ACHN (cell line): Measurements from ENCODE around the gene ARAP3.
A peak's percentile ranks its signal among the peaks of the same experiment; 100 is the strongest.

ENCODE experiments used
- DNase-seq: peaks from one replicate; pipeline ENCODE4 v3.0.0-alpha.2; 2015
- in situ Hi-C: cut with HindIII; loops from 2 replicates; pipeline ENCODE4 v1.10.0; 2017; ENCODE audit warnings: low sequenced_read_pairs, low pct_ligation_motif_present, low pct_unique_long_range_greater_than_20kb

The ARAP3 gene

DNA sequence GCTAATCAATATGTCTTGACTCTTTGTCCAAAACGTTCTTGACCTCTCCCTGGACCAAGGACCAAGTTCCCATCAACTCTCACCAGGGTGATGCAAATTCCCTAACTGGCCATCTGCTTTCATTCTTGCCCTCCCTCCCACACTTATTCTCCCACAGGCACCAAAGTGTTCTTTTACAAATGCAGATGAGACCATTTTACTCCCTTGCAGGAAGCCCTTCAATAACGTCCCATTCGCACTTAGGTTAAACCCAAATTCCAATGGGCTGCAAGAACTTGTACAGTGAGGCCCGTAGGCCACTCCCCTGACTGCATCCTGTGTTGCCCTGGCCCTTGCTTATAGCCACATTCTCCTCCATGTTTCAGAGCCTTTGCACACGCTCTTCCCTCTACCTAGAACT is 7.3 kb downstream of the ARAP3 start:
- DNase-seq, result no peak
- in situ Hi-C loops, result no loop called here

- in situ Hi-C loops, result no loop called here
- DNase-seq, result no peak
Measured at GRCh38 chr5:141672841-141673813, 8.9 kb downstream of the ARAP3 start.

- in situ Hi-C loops, result no loop called here
- no peak for DNase-seq
Measured at GRCh38 chr5:141672071-141672840, 9.8 kb downstream of the ARAP3 start.

- in situ Hi-C loops, result no loop called here
- no peak for DNase-seq
Measured at GRCh38 chr5:141669520-141669919, 12.5 kb downstream of the ARAP3 start.

GRCh38 chr5:141668601-141669265 is 13.3 kb downstream of the ARAP3 start:
- in situ Hi-C loops, result no loop called here

DNA sequence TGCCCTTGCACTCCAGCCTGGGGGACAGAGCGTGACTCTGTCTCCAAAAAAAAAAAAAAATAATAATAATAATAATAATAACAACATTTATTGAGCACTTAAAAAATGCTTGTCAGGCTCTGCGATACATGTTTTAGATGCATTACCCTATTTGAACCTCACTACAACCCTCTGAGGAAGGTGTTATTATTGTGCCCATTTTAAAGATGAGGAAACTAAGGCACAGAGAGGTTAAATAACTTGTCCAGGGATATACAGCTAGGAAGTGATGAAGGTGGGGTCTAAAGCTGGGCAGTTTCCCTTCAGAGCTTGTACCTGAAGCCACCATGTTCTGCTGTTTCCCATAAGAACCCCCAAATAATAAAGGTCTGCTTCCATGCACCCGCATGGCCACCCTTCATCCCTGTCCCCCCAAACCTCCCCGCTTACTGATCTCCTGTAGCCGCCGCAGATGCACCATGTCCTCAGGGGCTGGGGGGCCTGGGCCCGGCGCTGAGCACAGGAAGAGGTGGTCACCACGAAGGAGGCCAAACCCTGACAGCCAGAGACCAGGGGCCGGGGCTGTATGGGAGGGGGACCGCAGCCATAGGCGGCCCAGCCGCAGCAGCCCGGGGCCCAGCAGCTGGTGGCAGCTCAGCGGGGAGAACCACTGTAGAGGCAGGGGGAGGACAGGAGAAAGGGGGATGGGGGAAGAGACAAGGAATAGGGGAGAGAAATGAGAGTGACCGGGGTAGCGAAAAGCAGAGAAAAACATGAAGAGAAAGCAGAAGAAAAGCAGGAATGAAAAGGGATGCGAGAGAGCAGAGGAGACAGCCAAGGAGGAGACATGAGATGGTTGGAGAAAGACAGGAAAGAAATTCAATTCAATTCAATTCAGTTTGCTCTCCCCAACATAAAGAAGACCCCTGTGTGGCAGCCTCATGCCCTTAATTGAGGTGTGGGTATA is 15.8 kb downstream of the ARAP3 start:
- in situ Hi-C loops, result no loop called here
- DNase-seq, result no peak

More at GRCh38 chr5:141668601-141669265, 13.3 kb downstream of the ARAP3 start:
- DNase-seq, result no peak

- DNase-seq, result peak; percentile 67
Measured at GRCh38 chr5:141664733-141665461, 17.1 kb downstream of the ARAP3 start.

GRCh38 chr5:141663506-141663905 is 18.5 kb downstream of the ARAP3 start:
- in situ Hi-C loops, result no loop called here
- DNase-seq, result no peak

More at GRCh38 chr5:141664733-141665461, 17.1 kb downstream of the ARAP3 start:
- in situ Hi-C loops, result no loop called here

DNA sequence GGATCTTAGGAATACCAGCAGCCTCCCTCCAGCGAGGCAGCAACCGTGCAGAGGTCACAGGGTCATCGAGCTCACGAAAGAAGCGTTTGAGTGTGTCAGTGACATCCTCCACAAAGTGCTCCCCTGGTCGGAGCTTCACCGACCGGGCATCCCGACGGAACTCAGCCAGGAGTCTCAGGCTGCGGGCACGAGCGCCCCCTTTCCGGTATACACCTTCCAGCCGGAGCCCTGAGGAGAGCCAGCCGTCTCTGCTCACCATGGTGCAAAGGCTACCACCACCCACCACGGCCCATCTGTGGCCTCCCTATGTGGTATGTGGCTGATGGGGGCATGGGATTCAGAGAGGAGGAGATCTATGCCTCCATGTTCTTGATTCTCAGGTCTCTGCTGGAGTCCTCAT is 20.0 kb downstream of the ARAP3 start:
- no peak for DNase-seq

GRCh38 chr5:141657937-141658545 is 24.0 kb downstream of the ARAP3 start:
- in situ Hi-C loops, result no loop called here
- peak; percentile 88 for DNase-seq

More for the DNA sequence above, 20.0 kb downstream of the ARAP3 start:
- in situ Hi-C loops, result no loop called here

- in situ Hi-C loops, result no loop called here
- DNase-seq, result no peak
Measured at GRCh38 chr5:141657404-141657803, 24.6 kb downstream of the ARAP3 start.

DNA sequence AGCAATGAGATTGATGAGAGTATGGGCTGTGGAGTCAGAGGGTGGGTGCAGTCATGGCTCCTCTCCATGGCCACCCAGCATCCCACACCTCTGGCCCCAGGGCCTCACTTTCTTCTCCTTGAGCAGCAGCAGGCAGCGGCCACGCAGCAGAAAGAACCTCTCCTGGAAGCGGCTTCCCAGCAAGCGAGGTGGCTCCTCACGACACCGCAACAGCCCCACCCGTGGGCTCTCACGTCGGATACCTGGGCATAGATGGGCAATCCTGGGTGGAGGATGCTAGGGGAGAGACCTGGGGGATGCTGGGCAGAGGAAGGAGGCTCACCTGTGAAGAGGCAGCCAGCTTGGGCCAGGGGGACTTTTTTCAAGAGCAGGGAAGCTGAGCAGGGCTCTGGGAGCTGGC is 25.6 kb downstream of the ARAP3 start:
- in situ Hi-C loops, result no loop called here

GRCh38 chr5:141655020-141655419 is 27.0 kb downstream of the ARAP3 start:
- no peak for DNase-seq
- in situ Hi-C loops, result no loop called here

More for the DNA sequence above, 25.6 kb downstream of the ARAP3 start:
- DNase-seq, result no peak

DNA sequence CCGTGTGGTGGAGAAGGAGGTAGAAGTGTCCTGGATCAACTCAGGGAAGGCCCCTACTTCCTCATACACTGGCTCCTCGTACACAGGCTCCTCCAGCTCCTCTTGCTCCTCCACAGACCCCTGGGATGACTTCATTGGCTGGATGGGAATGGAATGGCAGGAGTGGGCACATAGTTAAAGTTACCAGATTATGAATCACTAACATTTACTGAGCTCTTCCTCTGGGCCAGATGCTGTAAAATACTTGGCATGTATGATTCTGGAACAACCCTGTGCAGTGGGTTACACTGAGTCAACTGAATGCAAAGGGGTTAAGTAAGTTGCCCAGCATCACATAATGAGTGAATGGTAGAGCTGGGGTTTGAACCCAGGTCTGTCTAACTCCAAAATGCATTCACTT is 27.7 kb downstream of the ARAP3 start:
- DNase-seq, result peak; percentile 51
- in situ Hi-C loops, result no loop called here

DNA sequence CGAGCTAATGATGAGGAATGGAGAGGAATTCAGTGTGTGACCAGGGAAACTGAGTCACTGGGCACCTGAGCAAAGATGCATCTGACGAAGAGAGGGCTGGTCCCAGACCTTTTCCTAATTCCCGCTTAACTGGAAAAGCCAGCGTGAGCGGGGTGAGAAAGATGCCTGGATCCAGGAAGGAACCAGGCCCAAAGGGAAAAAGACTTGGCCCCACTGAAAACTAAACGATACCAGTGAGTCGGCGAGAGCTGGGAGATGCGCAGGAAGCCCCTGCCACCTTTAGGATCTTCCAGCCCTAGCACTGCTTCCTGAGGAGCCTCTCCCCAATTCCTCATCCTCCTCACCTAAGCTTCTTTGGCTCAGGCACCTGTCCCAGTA is 30.3 kb downstream of the ARAP3 start:
- in situ Hi-C loops, result no loop called here
- no peak for DNase-seq

DNA sequence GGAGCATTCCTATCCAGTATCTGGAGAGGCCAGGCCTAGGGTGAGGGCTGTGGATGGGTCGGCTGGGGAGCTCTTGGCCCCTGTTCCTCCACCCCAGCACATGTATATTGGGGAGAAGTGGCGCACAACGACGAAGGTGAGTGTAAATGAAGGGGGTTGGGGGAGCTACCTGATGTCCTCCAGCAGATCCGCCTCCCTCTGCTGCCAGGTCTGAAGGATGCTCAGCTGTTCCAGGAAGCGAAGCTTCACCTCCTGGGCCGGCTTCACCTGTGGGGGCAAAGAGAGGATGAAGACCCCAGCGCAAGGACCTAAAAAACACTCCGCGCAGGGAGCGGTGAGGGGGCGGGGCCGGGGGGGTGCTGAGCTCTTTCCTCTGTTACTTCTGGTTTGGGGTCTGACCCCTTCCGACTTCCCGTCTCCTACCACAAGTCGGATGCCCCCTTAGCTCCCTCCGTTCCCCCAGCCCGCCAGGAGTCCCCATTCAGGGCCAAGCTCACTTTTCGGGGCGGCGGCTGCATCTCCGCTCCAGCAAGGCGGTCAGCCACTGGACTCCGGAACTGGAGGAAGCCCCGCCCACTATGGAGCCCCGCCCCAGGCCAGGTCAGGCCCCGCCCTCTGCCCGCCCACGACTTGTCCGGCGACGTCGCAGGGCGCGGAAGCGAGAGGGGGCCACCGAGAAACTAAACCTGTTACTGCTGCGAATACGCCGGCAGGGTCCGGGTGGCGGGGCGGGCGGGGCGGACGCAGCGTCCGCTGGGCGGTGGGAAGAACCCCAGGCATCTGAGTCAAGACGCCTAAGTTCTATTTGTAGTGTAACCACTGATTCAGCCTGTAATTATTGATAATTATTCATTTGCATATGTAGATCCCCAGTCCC is 30.9 kb downstream of the ARAP3 start, which contains the start of gene FCHSD1:
TSS of gene FCHSD1 (minus strand) at position 568 of the 877 bp plus-strand sequence. CDS start at position 518, 50 bp downstream.
- in situ Hi-C loops, result no loop called here
- peak; percentile 75 for DNase-seq
